Measurements from ENCODE around the gene STYX. TPM values are rescaled to one million over a fixed set of nuclear protein-coding genes. Genes with fewer than 3 reads are reported as not detected.

STYX gene
- total and polyA plus RNA-seq, 2 experiments from 2014 or later = 23.3 to 40.2 TPM

DNA sequence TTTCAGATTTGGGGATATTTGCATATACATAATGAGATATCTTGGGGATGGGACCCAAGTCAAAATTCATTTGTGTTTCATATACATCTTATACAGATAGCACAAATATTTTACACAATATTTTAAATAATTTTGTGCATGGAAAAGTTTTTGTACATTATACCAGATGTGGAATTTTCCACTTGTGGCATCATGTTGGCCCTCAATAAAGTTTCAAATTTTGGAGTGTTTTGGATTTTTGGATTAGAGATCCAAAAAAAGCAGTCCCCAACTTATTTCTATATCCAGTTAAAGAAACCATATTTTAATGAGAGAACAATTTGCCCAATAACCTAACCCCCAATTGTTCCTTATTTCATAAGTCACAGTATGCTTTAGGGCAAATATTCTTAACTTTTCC, 56.9 kb downstream of the STYX start:
- H3K4me1 ChIP-seq (ENCODE audit: insufficient read depth) = peaks cover 16% of the 10 kb centered on the region
- Mint-ChIP-seq H3K4me1 (peaks cover 8% of the 10 kb centered on the region; the same call in 2 of the 3 replicates), H3K4me3 (no peak overlapping the region), H3K27ac (no peak overlapping the region), H3K9me3 (no peaks in the 10 kb centered on the region; the same call in 2 of the 3 replicates), H3K36me3 (ENCODE audit: low read depth) (peaks cover 10% of the 10 kb centered on the region; the same call in 2 of the 3 replicates), H3K27me3 (ENCODE audit: insufficient read depth, low read depth, poor library complexity) (peaks cover 10% of the 10 kb centered on the region)
- DNase-seq (ENCODE audit: low spot score) (no peak), ATAC-seq (no peak)
- H3K4me2 ChIP-seq = no peak overlapping the region
- H3K79me2 ChIP-seq (replicated peaks; ENCODE audit: insufficient read depth) = peaks cover 49% of the 10 kb centered on the region
- no peak overlapping the region for H2AFZ ChIP-seq
- peaks cover 10% of the 10 kb centered on the region; the same call in 1 of the 2 replicates for H4K20me1 ChIP-seq (replicated peaks; ENCODE audit: insufficient read depth)
- no peak overlapping the region for H3K4me3 ChIP-seq
- no peaks in the 10 kb centered on the region for H3K27me3 ChIP-seq (ENCODE audit: insufficient read depth)
- no peaks in the 10 kb centered on the region for H3K9me2 ChIP-seq (ENCODE audit: insufficient read depth)
- H3F3A ChIP-seq (replicated peaks; ENCODE audit: low read depth) = no peaks in the 10 kb centered on the region
- H3K36me3 ChIP-seq (ENCODE audit: insufficient read depth) = no peaks in the 10 kb centered on the region
- TF ChIP-seq REST (IDR thresholded peaks at IDR 0.05; ENCODE audit: unreplicated experiment) (no peak), JUNB (IDR thresholded peaks at IDR 0.05; ENCODE audit: unreplicated experiment) (no peak)
- H3K27ac ChIP-seq (ENCODE audit: low read depth) = no peak overlapping the region

- H2AFZ ChIP-seq = no peak overlapping the region
- peak overlapping the region; percentile 80; the same call in 1 of the 2 replicates for H3K4me2 ChIP-seq
- Mint-ChIP-seq H3K36me3 (ENCODE audit: low read depth) (peaks cover 5% of the 10 kb centered on the region; the same call in 2 of the 3 replicates), H3K27me3 (ENCODE audit: insufficient read depth, low read depth, poor library complexity) (peaks cover 10% of the 10 kb centered on the region), H3K9me3 (no peaks in the 10 kb centered on the region; the same call in 2 of the 3 replicates), H3K27ac (peak overlapping the region; percentile 20; the same call in 1 of the 2 replicates), H3K4me3 (peak overlapping the region; percentile 84), H3K4me1 (peaks cover 15% of the 10 kb centered on the region)
- H3K79me2 ChIP-seq (replicated peaks; ENCODE audit: insufficient read depth) = peaks cover 49% of the 10 kb centered on the region
- ATAC-seq = no peak
- peak overlapping the region; percentile 68; the same call in 1 of the 2 replicates for H3K4me3 ChIP-seq
- no peaks in the 10 kb centered on the region for H3K36me3 ChIP-seq (ENCODE audit: insufficient read depth)
- no peaks in the 10 kb centered on the region for H3K9me2 ChIP-seq (ENCODE audit: insufficient read depth)
- H3F3A ChIP-seq (replicated peaks; ENCODE audit: low read depth) = no peaks in the 10 kb centered on the region
- H3K27ac ChIP-seq (ENCODE audit: low read depth) = no peak overlapping the region
- H3K27me3 ChIP-seq (ENCODE audit: insufficient read depth) = no peaks in the 10 kb centered on the region
- peaks cover 19% of the 10 kb centered on the region for H3K4me1 ChIP-seq (ENCODE audit: insufficient read depth)
- no peak for DNase-seq (ENCODE audit: low spot score)
- peaks cover 10% of the 10 kb centered on the region; the same call in 1 of the 2 replicates for H4K20me1 ChIP-seq (replicated peaks; ENCODE audit: insufficient read depth)
- TF ChIP-seq ZNF331 (CRISPR knock-in tag; IDR thresholded peaks at IDR 0.05; ENCODE audit: low read depth) (no peak), STAT1 (IDR thresholded peaks at IDR 0.05; ENCODE audit: unreplicated experiment) (no peak), EZH2 (IDR thresholded peaks at IDR 0.05; ENCODE audit: low read depth, unreplicated experiment) (no peak), REST (IDR thresholded peaks at IDR 0.05; ENCODE audit: unreplicated experiment) (no peak), CREB1 (CRISPR knock-in tag; IDR thresholded peaks at IDR 0.05; ENCODE audit: low read depth) (no peak), EZH2phosphoT487 (IDR thresholded peaks at IDR 0.05; ENCODE audit: unreplicated experiment) (no peak)
- TF ChIP-seq, protein P1, sequence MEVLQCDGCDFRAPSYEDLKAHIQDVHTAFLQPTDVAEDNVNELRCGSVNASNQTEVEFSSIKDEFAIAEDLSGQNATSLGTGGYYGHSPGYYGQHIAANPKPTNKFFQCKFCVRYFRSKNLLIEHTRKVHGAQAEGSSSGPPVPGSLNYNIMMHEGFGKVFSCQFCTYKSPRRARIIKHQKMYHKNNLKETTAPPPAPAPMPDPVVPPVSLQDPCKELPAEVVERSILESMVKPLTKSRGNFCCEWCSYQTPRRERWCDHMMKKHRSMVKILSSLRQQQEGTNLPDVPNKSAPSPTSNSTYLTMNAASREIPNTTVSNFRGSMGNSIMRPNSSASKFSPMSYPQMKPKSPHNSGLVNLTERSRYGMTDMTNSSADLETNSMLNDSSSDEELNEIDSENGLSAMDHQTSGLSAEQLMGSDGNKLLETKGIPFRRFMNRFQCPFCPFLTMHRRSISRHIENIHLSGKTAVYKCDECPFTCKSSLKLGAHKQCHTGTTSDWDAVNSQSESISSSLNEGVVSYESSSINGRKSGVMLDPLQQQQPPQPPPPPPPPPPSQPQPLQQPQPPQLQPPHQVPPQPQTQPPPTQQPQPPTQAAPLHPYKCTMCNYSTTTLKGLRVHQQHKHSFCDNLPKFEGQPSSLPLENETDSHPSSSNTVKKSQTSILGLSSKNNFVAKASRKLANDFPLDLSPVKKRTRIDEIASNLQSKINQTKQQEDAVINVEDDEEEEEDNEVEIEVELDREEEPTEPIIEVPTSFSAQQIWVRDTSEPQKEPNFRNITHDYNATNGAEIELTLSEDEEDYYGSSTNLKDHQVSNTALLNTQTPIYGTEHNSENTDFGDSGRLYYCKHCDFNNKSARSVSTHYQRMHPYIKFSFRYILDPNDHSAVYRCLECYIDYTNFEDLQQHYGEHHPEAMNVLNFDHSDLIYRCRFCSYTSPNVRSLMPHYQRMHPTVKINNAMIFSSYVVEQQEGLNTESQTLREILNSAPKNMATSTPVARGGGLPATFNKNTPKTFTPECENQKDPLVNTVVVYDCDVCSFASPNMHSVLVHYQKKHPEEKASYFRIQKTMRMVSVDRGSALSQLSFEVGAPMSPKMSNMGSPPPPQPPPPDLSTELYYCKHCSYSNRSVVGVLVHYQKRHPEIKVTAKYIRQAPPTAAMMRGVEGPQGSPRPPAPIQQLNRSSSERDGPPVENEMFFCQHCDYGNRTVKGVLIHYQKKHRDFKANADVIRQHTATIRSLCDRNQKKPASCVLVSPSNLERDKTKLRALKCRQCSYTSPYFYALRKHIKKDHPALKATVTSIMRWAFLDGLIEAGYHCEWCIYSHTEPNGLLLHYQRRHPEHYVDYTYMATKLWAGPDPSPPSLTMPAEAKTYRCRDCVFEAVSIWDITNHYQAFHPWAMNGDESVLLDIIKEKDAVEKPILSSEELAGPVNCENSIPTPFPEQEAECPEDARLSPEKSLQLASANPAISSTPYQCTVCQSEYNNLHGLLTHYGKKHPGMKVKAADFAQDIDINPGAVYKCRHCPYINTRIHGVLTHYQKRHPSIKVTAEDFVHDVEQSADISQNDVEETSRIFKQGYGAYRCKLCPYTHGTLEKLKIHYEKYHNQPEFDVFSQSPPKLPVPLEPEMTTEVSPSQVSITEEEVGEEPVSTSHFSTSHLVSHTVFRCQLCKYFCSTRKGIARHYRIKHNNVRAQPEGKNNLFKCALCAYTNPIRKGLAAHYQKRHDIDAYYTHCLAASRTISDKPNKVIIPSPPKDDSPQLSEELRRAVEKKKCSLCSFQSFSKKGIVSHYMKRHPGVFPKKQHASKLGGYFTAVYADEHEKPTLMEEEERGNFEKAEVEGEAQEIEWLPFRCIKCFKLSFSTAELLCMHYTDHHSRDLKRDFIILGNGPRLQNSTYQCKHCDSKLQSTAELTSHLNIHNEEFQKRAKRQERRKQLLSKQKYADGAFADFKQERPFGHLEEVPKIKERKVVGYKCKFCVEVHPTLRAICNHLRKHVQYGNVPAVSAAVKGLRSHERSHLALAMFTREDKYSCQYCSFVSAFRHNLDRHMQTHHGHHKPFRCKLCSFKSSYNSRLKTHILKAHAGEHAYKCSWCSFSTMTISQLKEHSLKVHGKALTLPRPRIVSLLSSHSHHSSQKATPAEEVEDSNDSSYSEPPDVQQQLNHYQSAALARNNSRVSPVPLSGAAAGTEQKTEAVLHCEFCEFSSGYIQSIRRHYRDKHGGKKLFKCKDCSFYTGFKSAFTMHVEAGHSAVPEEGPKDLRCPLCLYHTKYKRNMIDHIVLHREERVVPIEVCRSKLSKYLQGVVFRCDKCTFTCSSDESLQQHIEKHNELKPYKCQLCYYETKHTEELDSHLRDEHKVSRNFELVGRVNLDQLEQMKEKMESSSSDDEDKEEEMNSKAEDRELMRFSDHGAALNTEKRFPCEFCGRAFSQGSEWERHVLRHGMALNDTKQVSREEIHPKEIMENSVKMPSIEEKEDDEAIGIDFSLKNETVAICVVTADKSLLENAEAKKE (CRISPR knock-in tag; IDR thresholded peaks at IDR 0.05) = no peak
Observed at GRCh38 chr14:52789118-52789517, 59.2 kb downstream of the STYX start.

All from GM23338 (cell line).